ENCODE data around the gene CHERP.

DNA sequence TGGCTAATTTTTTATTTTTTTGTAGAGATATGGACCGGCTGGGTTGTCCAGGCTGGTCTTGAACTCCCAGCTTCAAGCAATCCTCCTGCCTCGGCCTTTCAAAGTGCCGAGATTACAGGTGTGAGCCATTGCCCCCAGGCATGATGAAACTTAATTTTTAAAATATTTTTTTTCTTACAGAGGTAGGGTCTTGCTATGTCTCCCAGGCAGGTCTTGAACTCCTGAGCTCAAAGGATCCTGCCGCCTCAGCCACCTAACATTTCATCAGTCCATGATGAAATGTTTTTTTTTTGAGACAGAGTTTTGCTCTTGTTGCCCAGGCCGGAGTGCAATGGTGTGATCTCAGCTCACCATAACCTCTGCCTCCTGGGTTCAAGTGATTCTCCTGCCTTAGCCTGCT is 33.7 kb downstream of the CHERP start:
- TF ChIP-seq NFRKB (IDR thresholded peaks at IDR 0.05) (no peak), HDAC2 (CRISPR knock-in tag; IDR thresholded peaks at IDR 0.05) (no peak), MAZ (IDR thresholded peaks at IDR 0.05; ENCODE audit: borderline replicate concordance, low read depth, low read length) (no peak), MAZ (CRISPR knock-in tag; IDR thresholded peaks at IDR 0.05; ENCODE audit: low read depth) (no peak), ZMYM2 (CRISPR knock-in tag; IDR thresholded peaks at IDR 0.05) (no peak), ATF7 (IDR thresholded peaks at IDR 0.05) (no peak), ATF7 (CRISPR knock-in tag; IDR thresholded peaks at IDR 0.05) (no peak), PCBP1 (IDR thresholded peaks at IDR 0.05; ENCODE audit: borderline replicate concordance, low read depth, low read length) (no peak), KDM1A (CRISPR knock-in tag; IDR thresholded peaks at IDR 0.05) (no peak), POLR2A (IDR thresholded peaks at IDR 0.05; ENCODE audit: insufficient read depth in 1 of 2, low read depth in 2 of 2, low read length in 2 of 2) (no peak), CEBPG (CRISPR knock-in tag; IDR thresholded peaks at IDR 0.05) (no peak), NR2F1 (CRISPR knock-in tag; IDR thresholded peaks at IDR 0.05) (no peak), ZSCAN29 (CRISPR knock-in tag; conservative IDR thresholded peaks at IDR 0.05) (no peak), STAG1 (CRISPR knock-in tag; IDR thresholded peaks at IDR 0.05) (no peak)
- TF ChIP-seq, protein P1, sequence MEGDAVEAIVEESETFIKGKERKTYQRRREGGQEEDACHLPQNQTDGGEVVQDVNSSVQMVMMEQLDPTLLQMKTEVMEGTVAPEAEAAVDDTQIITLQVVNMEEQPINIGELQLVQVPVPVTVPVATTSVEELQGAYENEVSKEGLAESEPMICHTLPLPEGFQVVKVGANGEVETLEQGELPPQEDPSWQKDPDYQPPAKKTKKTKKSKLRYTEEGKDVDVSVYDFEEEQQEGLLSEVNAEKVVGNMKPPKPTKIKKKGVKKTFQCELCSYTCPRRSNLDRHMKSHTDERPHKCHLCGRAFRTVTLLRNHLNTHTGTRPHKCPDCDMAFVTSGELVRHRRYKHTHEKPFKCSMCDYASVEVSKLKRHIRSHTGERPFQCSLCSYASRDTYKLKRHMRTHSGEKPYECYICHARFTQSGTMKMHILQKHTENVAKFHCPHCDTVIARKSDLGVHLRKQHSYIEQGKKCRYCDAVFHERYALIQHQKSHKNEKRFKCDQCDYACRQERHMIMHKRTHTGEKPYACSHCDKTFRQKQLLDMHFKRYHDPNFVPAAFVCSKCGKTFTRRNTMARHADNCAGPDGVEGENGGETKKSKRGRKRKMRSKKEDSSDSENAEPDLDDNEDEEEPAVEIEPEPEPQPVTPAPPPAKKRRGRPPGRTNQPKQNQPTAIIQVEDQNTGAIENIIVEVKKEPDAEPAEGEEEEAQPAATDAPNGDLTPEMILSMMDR (CRISPR knock-in tag; IDR thresholded peaks at IDR 0.05), result no peak
- TF ChIP-seq, protein P2, sequence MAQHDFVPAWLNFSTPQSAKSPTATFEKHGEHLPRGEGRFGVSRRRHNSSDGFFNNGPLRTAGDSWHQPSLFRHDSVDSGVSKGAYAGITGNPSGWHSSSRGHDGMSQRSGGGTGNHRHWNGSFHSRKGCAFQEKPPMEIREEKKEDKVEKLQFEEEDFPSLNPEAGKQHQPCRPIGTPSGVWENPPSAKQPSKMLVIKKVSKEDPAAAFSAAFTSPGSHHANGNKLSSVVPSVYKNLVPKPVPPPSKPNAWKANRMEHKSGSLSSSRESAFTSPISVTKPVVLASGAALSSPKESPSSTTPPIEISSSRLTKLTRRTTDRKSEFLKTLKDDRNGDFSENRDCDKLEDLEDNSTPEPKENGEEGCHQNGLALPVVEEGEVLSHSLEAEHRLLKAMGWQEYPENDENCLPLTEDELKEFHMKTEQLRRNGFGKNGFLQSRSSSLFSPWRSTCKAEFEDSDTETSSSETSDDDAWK (CRISPR knock-in tag; IDR thresholded peaks at IDR 0.05), result no peak

Data from HepG2 (cell line).